GM19395 (cell line): Measurements from ENCODE around the gene IZUMO4.

Experiments
- ATAC-seq: cut with Tn5 transposase; IDR thresholded peaks from one replicate; pipeline ENCODE4 v1.9.1; 2021; ENCODE audit warnings: mild to moderate bottlenecking, moderate library complexity; ENCODE audit not compliant: unreplicated experiment

The IZUMO4 gene

DNA sequence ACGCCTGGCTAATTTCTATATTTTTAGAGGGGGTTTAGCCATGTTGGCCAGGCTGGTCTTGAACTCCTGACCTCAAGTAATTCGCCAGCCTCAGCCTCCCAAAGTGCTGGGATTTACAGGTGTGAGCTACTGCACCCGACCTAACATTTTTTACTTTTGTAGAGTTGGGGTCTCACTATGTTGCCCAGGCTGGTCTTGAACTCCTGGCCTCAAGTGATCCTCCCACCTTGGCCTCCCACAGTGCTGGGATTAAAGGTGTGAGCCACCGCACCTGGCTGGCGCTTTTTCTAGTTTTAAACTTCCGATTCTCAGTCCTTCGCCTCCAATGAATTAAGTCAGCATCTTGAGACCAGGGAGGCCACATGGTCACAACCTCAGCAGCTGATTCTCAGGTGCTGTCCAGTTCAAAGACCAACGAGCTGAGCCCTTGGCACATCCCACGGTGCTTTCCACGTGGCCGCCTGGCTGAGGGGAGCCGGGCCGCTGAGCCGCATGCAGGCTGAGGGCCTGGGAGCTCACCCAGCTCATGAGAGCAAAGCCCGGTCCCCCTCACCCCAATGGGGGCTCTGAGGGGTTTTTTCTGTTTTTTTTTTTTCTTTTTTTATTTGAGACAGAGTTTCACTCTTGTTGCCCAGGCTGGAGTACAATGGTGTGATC is 45.6 kb downstream of the IZUMO4 start:
- ATAC-seq, result no peak

DNA sequence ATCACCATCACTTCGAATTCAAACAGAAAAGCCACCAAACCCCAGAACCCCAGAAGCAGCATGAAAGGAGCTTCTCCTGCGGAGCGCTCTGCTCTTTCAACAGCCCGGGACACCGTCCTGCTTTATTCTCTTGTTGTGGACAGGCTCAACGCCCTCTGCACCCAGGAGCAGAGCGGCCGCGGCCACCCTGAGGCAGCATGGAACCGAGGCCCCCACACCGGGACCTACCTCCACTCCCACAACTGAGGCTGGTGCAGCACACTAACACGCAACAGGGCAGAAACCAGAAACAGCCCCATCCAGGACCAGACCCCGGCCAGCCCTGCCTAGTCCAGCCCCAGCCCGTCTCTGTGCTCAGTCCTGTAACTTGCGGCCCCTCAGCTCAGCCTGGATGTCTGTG is 47.5 kb downstream of the IZUMO4 start:
- no peak for ATAC-seq

DNA sequence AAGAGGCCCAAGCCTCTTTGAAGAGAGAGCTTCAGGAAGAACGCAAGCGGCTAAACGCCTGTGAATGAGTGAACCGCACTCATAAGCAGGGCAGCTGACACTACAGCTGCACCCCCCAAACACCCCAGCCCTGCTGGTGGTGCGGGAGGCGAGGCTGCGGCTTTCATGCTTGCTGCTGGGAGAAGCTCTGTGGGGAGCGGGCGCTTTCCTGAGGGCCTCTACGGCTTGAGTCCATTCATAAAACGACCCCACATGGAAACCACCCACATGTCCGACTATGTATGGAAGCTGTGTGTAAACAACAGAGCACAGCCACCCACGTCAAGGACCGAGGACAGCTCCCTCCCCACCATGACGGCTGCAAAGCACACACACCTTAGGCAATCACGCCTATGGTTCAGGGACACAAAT is 49.1 kb downstream of the IZUMO4 start:
- ATAC-seq, result no peak

DNA sequence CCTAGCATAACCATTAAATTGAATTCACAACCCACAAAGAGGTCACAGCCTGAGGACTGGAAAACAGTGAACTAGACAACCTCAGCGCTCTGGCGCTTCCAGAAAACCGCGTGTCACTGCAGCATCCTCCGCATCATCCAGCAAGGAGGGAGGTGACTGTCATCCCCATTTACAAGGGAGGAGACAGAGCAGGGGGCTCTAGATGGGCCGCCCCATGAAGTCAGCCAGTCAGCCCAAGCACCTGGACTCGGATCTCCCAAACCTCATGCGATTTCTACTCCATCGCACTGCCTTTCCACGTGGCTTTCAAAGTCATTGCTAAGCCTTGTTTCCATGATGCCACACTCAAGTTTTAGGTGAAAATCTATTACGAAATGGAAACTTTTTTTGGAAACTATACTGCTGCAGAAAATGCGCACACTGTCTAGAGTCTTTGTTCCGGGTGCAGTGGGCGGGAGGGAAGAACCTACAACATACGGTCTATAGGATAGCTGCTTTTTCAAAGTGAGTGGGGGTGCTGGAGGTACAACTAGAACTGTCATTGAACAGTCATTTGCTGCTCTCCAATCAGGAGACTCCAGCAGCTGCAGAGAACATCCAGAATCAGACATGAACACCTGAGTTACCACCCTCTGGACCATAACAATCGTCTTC is 51.9 kb downstream of the IZUMO4 start:
- ATAC-seq, result no peak
